Keratinocyte (primary cell): Measurements from ENCODE around the gene LDLRAD2.

Source experiments
- CTCF ChIP-seq, 3 experiments: IDR thresholded peaks in 1 of 3; conservative IDR thresholded peaks in 1 of 3; optimal IDR thresholded peaks in 1 of 3; 2 replicates in 2 of 3; 3 replicates in 1 of 3; pipeline versions ENCODE3 to v1.5.1; 2011; ENCODE audit warnings: low read length in 3 of 3, mild to moderate bottlenecking in 3 of 3, moderate library complexity in 2 of 3, control low read depth in 1 of 3, inconsistent platforms in 1 of 3; ENCODE audit not compliant: insufficient read depth in 2 of 3; ENCODE audit errors: extremely low read depth in 1 of 3
- EZH2 ChIP-seq: IDR thresholded peaks from one replicate; pipeline ENCODE4 v1.6.1; 2012; ENCODE audit warnings: inconsistent platforms, mild to moderate bottlenecking, low read length, moderate library complexity

- TF ChIP-seq CTCF (optimal IDR thresholded peaks at IDR 0.05 in 1 of 3, IDR thresholded peaks at IDR 0.05 in 1 of 3, conservative IDR thresholded peaks at IDR 0.05 in 1 of 3; ENCODE audit: extremely low read depth in 1 of 3, insufficient read depth in 2 of 3, low read length in 3 of 3) (no peak), EZH2 (no peak)
Observed at GRCh38 chr1:21828075-21828474, 16.0 kb downstream of the LDLRAD2 start.
